ENCODE measurements around the gene LIMA1. TPM values are rescaled to one million over a fixed set of nuclear protein-coding genes. Genes with fewer than 3 reads are reported as not detected.

LIMA1 gene
- total RNA-seq, 5 donors from 2014 or later (not counting 1 experiment from before 2014, with no cell fraction given), result 8.6 to 14.9 (median 11.1) TPM

GRCh38 chr12:50182461-50182860, 100.9 kb downstream of the LIMA1 start:
- Histone ChIP-seq H3K27me3 (replicated peaks in 1 of 2; ENCODE audit: control insufficient read depth in 2 of 2, extremely low read depth in 1 of 2, insufficient read depth in 2 of 2, low read length in 1 of 2) (no peaks in the 10 kb centered on the region), H3K36me3 (ENCODE audit: control insufficient read depth in 2 of 2, extremely low read depth in 1 of 2, insufficient read depth in 1 of 2, low read length in 1 of 2) (peaks cover 2 to 39% of the 10 kb centered on the region in 2 donors), H3K27ac (ENCODE audit: low read length) (no peak overlapping the region), H3K4me3 (ENCODE audit: control insufficient read depth in 1 of 2, extremely low read depth in 1 of 2, low read length in 1 of 2) (no peak overlapping the region), H3K4me1 (ENCODE audit: control insufficient read depth in 1 of 2, extremely low read depth in 1 of 2, insufficient read depth in 2 of 2, low read length in 2 of 2) (no peaks in the 10 kb centered on the region), H3K9me3 (no peaks in the 10 kb centered on the region)
- H3K4me3 Mint-ChIP-seq, result no peak overlapping the region
- H3K36me3 Mint-ChIP-seq, result peaks cover 17% of the 10 kb centered on the region
- H3K27ac Mint-ChIP-seq, result peak overlapping the region in 1 of 2 donors; percentile 64
- H3K9me3 Mint-ChIP-seq, result no peaks in the 10 kb centered on the region
- ChIA-PET CTCF (interaction anchor here in 1 of 2 donors (0.6 to 0.8 kb wide), 3 partner anchors 39 to 70 kb away, joined by 3 read pairs; partner anchors contain the start of gene COX14), POLR2A (interaction anchor here in 1 of 2 donors (0.5 to 0.6 kb wide), 2 partner anchors 33 to 203 kb away, joined by 3 to 4 read pairs; no protein-coding TSS in a partner anchor)
- DNase-seq, result no peak
- ATAC-seq (replicated peaks in 1 of 4), result no peak
- H3K27me3 Mint-ChIP-seq, result no peaks in the 10 kb centered on the region
- H3K4me1 Mint-ChIP-seq, result peaks cover 0 to 9% (median 7%) of the 10 kb centered on the region in 3 donors

DNA sequence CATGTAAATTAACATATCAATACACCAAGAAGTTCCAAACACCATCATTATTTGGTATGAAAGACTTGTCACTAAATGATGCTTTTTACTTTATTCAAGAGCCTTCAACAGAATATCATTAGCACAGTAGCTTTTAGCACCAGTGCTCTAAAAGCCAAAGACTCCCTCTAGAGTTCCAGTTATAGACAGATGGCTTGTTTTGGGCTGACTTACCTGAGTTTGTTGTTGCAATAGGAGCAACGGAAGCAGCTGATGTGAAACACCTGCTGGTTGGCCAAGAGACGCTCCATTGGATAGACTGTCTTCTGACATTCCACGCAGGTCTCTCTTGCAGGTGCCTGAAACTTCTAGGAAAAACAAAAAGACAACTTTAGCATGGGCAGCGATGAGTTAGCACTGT, 101.6 kb downstream of the LIMA1 start:
- H3K9me3 Mint-ChIP-seq, result no peaks in the 10 kb centered on the region
- POLR2A ChIA-PET, result interaction anchor here (0.6 to 0.7 kb wide), 3 partner anchors 69 to 1016 kb away, joined by 3 to 7 read pairs (median 5); partner anchors contain the start of gene COX14 (in 1 of the 2)
- Histone ChIP-seq H3K36me3 (ENCODE audit: control insufficient read depth in 2 of 2, extremely low read depth in 1 of 2, insufficient read depth in 1 of 2, low read length in 1 of 2) (peaks cover 2 to 42% of the 10 kb centered on the region in 2 donors), H3K27me3 (replicated peaks in 1 of 2; ENCODE audit: control insufficient read depth in 2 of 2, extremely low read depth in 1 of 2, insufficient read depth in 2 of 2, low read length in 1 of 2) (no peaks in the 10 kb centered on the region), H3K4me1 (ENCODE audit: control insufficient read depth in 1 of 2, extremely low read depth in 1 of 2, insufficient read depth in 2 of 2, low read length in 2 of 2) (no peaks in the 10 kb centered on the region), H3K9me3 (no peaks in the 10 kb centered on the region), H3K27ac (ENCODE audit: low read length) (no peak overlapping the region), H3K4me3 (ENCODE audit: control insufficient read depth in 1 of 2, extremely low read depth in 1 of 2, low read length in 1 of 2) (no peak overlapping the region)
- no peak overlapping the region for H3K27ac Mint-ChIP-seq
- CTCF ChIA-PET, result interaction anchor here (0.6 to 0.7 kb wide), 4 partner anchors 52 to 108 kb away, joined by 3 to 10 read pairs (median 6); no protein-coding TSS in a partner anchor
- H3K4me1 Mint-ChIP-seq, result peaks cover 0 to 4% (median 4%) of the 10 kb centered on the region in 3 donors
- ATAC-seq (replicated peaks in 1 of 4) (no peak), DNase-seq (no peak)
- H3K27me3 Mint-ChIP-seq, result no peaks in the 10 kb centered on the region
- H3K36me3 Mint-ChIP-seq, result peaks cover 22% of the 10 kb centered on the region
- H3K4me3 Mint-ChIP-seq, result no peak overlapping the region
- WGBS (ENCODE audit: insufficient coverage), result 93% methylated on average over 3 of the region's 4 CpGs

DNA sequence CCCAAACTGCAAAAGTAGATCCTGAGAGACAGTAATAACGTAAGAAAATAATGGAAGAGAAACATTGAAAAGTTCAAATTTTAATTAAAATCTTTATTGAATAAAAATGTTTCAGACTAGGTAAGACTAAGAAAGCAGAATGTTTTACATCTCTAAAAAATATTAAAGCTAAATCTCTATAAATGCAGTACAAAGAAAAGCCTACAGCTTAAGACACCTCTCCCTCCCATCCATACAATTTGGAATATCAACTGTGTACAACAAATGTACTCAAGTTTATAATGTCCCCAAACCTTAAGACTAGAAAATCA, 107.6 kb downstream of the LIMA1 start:
- no peaks in the 10 kb centered on the region for H3K9me3 Mint-ChIP-seq
- peaks cover 2 to 26% of the 10 kb centered on the region in 2 donors for H3K36me3 ChIP-seq (ENCODE audit: control insufficient read depth in 2 of 2, extremely low read depth in 1 of 2, insufficient read depth in 1 of 2, low read length in 1 of 2)
- no peak overlapping the region for H3K27ac ChIP-seq (ENCODE audit: low read length)
- H3K27ac Mint-ChIP-seq, result no peak overlapping the region
- peaks cover 16% of the 10 kb centered on the region for H3K36me3 Mint-ChIP-seq
- ATAC-seq (replicated peaks in 1 of 4) (no peak), DNase-seq (no peak)
- no peaks in the 10 kb centered on the region for H3K27me3 Mint-ChIP-seq
- no CpG with 5 or more reads among the region's 1 CpG for WGBS (ENCODE audit: insufficient coverage)
- POLR2A ChIA-PET, result interaction anchor here in 1 of 2 donors (0.7 kb wide), 1 partner anchor 8 kb away, joined by 4 read pairs; the partner anchor contains the start of gene CERS5
- H3K4me3 Mint-ChIP-seq, result no peak overlapping the region
- H3K9me3 ChIP-seq, result no peaks in the 10 kb centered on the region
- H3K4me3 ChIP-seq (ENCODE audit: control insufficient read depth in 1 of 2, extremely low read depth in 1 of 2, low read length in 1 of 2), result no peak overlapping the region
- no peaks in the 10 kb centered on the region for H3K4me1 Mint-ChIP-seq
- CTCF ChIA-PET, result interaction anchor here (0.5 to 2.0 kb wide), 25 partner anchors 8 to 108 kb away, joined by 3 to 31 read pairs (median 5); partner anchors contain the start of genes CERS5 (in 1 of the 2), COX14 (in 1 of the 2) and SMARCD1 (in 1 of the 2)
- H3K4me1 ChIP-seq (ENCODE audit: control insufficient read depth in 1 of 2, extremely low read depth in 1 of 2, insufficient read depth in 2 of 2, low read length in 2 of 2), result no peaks in the 10 kb centered on the region
- H3K27me3 ChIP-seq (replicated peaks in 1 of 2; ENCODE audit: control insufficient read depth in 2 of 2, extremely low read depth in 1 of 2, insufficient read depth in 2 of 2, low read length in 1 of 2), result no peaks in the 10 kb centered on the region

DNA sequence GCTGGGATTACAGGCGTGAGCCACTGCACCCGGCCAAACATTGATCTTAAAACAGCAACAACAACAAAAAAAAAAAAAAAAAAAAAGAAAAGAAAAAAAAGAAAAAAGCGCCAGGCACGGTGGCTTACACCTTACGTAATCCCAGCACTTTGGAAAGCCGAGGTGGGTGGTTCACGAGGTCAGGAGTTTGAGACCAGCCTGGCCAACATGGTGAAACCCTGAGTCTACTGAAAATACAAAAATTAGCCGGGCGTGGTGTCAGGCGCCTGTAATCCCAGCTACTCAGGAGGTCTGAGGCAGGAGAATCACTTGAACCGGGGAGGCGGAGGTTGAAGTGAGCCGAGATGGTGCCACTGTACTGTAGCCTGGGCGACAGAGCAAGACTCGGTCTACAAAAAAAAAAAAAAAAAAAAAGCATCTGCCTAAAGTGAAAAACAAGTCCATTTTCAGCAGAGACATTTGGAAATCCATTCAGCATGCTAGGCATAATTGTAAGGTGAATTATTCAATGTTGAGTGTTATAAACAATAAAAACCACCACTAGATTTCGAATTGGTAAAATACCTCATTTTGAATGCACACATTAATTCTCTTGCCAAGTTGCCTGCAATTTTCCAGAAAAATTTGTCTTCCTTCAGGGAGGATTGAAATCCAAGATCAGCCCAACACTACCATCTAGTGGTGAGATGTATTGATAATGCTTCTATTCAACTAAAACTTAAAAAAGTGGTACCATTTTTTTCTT, 108.2 kb downstream of the LIMA1 start:
- no peak overlapping the region for H3K27ac Mint-ChIP-seq
- Histone ChIP-seq H3K9me3 (no peaks in the 10 kb centered on the region), H3K4me3 (ENCODE audit: control insufficient read depth in 1 of 2, extremely low read depth in 1 of 2, low read length in 1 of 2) (no peak overlapping the region), H3K36me3 (ENCODE audit: control insufficient read depth in 2 of 2, extremely low read depth in 1 of 2, insufficient read depth in 1 of 2, low read length in 1 of 2) (peaks cover 0 to 21% of the 10 kb centered on the region in 2 donors), H3K27ac (ENCODE audit: low read length) (no peak overlapping the region), H3K27me3 (replicated peaks in 1 of 2; ENCODE audit: control insufficient read depth in 2 of 2, extremely low read depth in 1 of 2, insufficient read depth in 2 of 2, low read length in 1 of 2) (no peaks in the 10 kb centered on the region), H3K4me1 (ENCODE audit: control insufficient read depth in 1 of 2, extremely low read depth in 1 of 2, insufficient read depth in 2 of 2, low read length in 2 of 2) (no peaks in the 10 kb centered on the region)
- POLR2A ChIA-PET, result no interaction called here
- peak in 4 of 35 experiments; percentile 15 to 82 (median 30) for DNase-seq
- CTCF ChIA-PET, result interaction anchor here (0.6 to 2.0 kb wide), 21 partner anchors 8 to 107 kb away, joined by 3 to 31 read pairs (median 4); partner anchors contain the start of genes CERS5 (in 1 of the 2), COX14 (in 1 of the 2) and SMARCD1 (in 1 of the 2)
- no peaks in the 10 kb centered on the region for H3K4me1 Mint-ChIP-seq
- no peaks in the 10 kb centered on the region for H3K9me3 Mint-ChIP-seq
- H3K4me3 Mint-ChIP-seq, result no peak overlapping the region
- H3K36me3 Mint-ChIP-seq, result peaks cover 16% of the 10 kb centered on the region
- H3K27me3 Mint-ChIP-seq, result no peaks in the 10 kb centered on the region
- WGBS (ENCODE audit: insufficient coverage), result 97% methylated on average over 9 of the region's 16 CpGs
- ATAC-seq (replicated peaks in 1 of 4), result peak in 2 of 4 experiments; percentile 26 to 59

- ChIA-PET POLR2A (interaction anchor here in 1 of 2 donors (0.7 to 1.8 kb wide), 3 partner anchors 9 to 82 kb away, joined by 4 to 24 read pairs (median 4); partner anchors contain the start of genes COX14 and SMARCD1), CTCF (interaction anchor here (0.5 to 3.1 kb wide), 8 partner anchors 9 to 97 kb away, joined by 3 to 26 read pairs (median 6); partner anchors contain the start of gene COX14 (in 2 of the 2))
- H3K4me3 Mint-ChIP-seq, result peak within 1 kb of the TSS; percentile 79 to 93 (median 92)
Observed at GRCh38 chr12:50167049-50167828, 116.1 kb downstream of the LIMA1 start, which contains the start of gene CERS5. TSS of gene CERS5 (minus strand) at chr12:50167369. CDS start at chr12:50167297, 72 bp downstream.

More at GRCh38 chr12:50167049-50167828, 116.1 kb downstream of the LIMA1 start, which contains the start of gene CERS5:
- H3K27me3 ChIP-seq (replicated peaks in 1 of 2; ENCODE audit: control insufficient read depth in 2 of 2, extremely low read depth in 1 of 2, insufficient read depth in 2 of 2, low read length in 1 of 2), result no peaks in the 10 kb centered on the region
- H3K9me3 ChIP-seq, result no peaks in the 10 kb centered on the region
- 2% methylated on average over 67 of the region's 70 CpGs for WGBS (ENCODE audit: insufficient coverage)
- Mint-ChIP-seq H3K36me3 (peaks cover 3% of the 10 kb centered on the region), H3K27ac (peak within 1 kb of the TSS; percentile 92), H3K4me1 (peaks cover 30 to 31% (median 31%) of the 10 kb centered on the region in 3 donors), H3K27me3 (no peaks in the 10 kb centered on the region), H3K9me3 (no peaks in the 10 kb centered on the region)
- peak within 1 kb of the TSS; percentile 58 to 90 for H3K4me3 ChIP-seq (ENCODE audit: control insufficient read depth in 1 of 2, extremely low read depth in 1 of 2, low read length in 1 of 2)
- peak within 1 kb of the TSS; percentile 68 for H3K27ac ChIP-seq (ENCODE audit: low read length)
- H3K4me1 ChIP-seq (ENCODE audit: control insufficient read depth in 1 of 2, extremely low read depth in 1 of 2, insufficient read depth in 2 of 2, low read length in 2 of 2), result peaks cover 0 to 22% of the 10 kb centered on the region in 2 experiments
- ATAC-seq (replicated peaks in 1 of 4) (peak; percentile 95 to 98 (median 97)), DNase-seq (peak; percentile 91 to 97 (median 94))
- H3K36me3 ChIP-seq (ENCODE audit: control insufficient read depth in 2 of 2, extremely low read depth in 1 of 2, insufficient read depth in 1 of 2, low read length in 1 of 2), result no peaks in the 10 kb centered on the region

Measured in T-cell (primary cell).